IMR-90 (cell line): ENCODE results near the gene SBF1.

Source experiments
- CEBPB ChIP-seq: IDR thresholded peaks from 2 replicates; pipeline ENCODE4 v1.6.1; 2012; ENCODE audit warnings: low read depth, low read length, improper control_type of control experiment
- CHD1 ChIP-seq: IDR thresholded peaks from 2 replicates; pipeline ENCODE4 v1.6.1; 2012; ENCODE audit warnings: low read depth, low read length, improper control_type of control experiment
- CTCF ChIP-seq: conservative IDR thresholded peaks from 2 replicates; pipeline ENCODE4 v1.5.1; 2012; ENCODE audit warnings: mild to moderate bottlenecking, low read depth, low read length, improper control_type of control experiment
- NFE2L2 ChIP-seq: fragments of 150-350 bp; IDR thresholded peaks from 2 replicates; pipeline ENCODE4 v1.6.1; 2016; ENCODE audit warnings: low read depth, mild to moderate bottlenecking, low read length
- POLR2A ChIP-seq: IDR thresholded peaks from 2 replicates; pipeline ENCODE4 v1.6.1; 2012; ENCODE audit warnings: mild to moderate bottlenecking, low read depth, low read length
- RAD21 ChIP-seq: IDR thresholded peaks from 2 replicates; pipeline ENCODE4 v1.6.1; 2012; ENCODE audit warnings: low read length, improper control_type of control experiment
- RCOR1 ChIP-seq: IDR thresholded peaks from 2 replicates; pipeline ENCODE4 v1.6.1; 2012; ENCODE audit warnings: mild to moderate bottlenecking, low read length, improper control_type of control experiment; ENCODE audit not compliant: insufficient replicate concordance
- RFX5 ChIP-seq: IDR thresholded peaks from 2 replicates; pipeline ENCODE4 v1.8.0; 2012; ENCODE audit warnings: low read depth, mild to moderate bottlenecking, low read length, moderate library complexity
- TF ChIP-seq, protein P1 (sequence below): fragments of 150-350 bp; IDR thresholded peaks from 2 replicates; pipeline ENCODE4 v1.6.1; 2017; ENCODE audit warnings: mild to moderate bottlenecking, antibody characterized with exemption, low read length, low read depth

- TF ChIP-seq CTCF (no peak), NFE2L2 (no peak), RFX5 (no peak), CHD1 (no peak), RAD21 (no peak), POLR2A (peak; percentile 69), RCOR1 (no peak), CEBPB (no peak)
- TF ChIP-seq, protein P1, sequence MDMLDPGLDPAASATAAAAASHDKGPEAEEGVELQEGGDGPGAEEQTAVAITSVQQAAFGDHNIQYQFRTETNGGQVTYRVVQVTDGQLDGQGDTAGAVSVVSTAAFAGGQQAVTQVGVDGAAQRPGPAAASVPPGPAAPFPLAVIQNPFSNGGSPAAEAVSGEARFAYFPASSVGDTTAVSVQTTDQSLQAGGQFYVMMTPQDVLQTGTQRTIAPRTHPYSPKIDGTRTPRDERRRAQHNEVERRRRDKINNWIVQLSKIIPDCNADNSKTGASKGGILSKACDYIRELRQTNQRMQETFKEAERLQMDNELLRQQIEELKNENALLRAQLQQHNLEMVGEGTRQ = no peak
Measured at GRCh38 chr22:50507421-50507990, 32.7 kb upstream of the SBF1 start, which contains the start of gene LMF2.
